IPS-NIHi7 (cell line): Measurements from ENCODE around the gene CDH13.

ENCODE experiments used
- DNase-seq: peaks from one replicate; pipeline ENCODE4 v3.0.0; 2012; ENCODE audit warnings: mixed read lengths; ENCODE audit errors: extremely low spot score

Gene CDH13

GRCh38 chr16:82652826-82653225 lies 26.1 kb downstream of the CDH13 start:
- DNase-seq, result no peak

DNA sequence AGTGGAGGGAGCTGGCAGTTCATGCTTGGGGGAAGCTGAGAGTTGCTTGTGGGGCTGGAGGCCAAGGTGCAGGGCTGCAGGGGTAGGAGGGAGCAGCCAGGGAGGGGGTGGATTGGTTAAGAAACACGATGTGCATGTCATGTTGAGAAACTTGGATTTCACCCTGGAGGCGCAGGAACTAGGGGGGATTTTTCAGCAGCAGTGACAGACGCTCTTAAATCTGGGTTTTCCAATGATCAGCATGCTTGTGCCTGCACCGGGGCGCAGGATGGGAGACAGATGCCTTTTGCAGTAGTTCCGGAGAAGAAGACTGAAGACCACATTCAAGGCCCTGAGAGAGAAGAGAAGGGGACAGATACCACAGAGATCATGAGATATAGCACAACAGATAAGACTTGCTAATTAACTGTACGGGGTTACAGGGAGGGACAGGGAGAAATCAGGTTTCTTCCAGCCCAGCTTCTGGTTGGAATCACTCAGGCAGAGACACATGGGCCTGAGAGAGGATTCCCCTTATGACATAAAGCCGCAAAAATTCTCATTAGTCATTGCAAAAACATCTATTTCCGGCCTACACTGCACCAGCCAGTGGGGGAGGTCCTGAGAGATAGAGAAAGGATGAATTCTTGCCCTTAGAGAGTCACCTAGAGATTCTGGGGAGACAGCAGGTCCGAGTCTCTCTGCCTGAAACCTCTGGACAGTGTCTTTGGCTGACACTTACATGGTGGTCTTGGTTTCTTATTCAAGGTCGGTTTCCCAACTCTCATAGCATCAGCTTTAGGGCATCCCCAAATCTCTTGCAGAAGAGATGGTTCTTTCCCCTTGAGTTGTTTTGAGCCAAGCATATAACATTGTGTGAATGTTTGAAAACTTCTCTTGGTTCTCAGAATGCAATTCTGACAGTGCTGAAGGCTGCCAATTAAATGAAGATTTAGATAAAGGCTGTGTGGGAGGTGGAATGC lies 27.1 kb downstream of the CDH13 start:
- DNase-seq, result peak; percentile 34

- no peak for DNase-seq
These were observed 28.4 kb downstream of the CDH13 start for GRCh38 chr16:82655072-82655714.

DNA sequence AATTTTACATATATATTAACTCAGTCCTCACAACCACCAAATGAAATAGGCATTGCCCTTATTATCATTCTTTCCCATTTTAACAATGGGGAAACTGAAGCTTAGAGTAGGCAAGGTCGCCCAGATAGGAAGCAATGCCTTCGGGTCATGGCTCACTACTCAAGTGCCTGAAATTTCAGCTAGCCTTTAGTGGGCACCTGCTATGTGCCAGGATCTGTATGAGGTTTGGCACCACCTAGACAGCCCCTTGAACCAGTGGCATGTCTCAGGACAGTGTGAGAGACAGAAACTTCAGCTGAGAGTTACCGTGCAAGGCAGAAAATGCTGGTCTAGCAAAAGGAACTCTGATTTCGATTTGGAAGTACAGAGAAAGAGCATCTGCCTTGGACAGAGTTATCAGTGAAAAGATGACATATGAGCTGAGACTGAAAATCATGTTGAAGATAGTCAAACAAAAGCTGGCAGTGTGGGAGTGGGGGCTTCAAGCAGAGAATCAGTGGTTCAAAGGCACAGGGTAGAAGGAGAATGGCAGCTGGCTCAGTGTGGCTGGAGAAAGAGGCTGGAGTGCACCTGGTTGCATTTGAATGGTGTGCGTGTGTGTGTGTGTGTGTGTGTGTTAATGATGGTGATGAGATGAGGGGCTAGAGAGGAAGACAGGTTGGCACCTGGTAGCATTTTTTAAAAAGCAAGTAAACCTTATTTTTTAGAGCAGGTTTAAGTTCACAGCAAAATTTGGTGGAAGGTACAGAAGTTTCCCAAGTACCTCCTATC lies 29.1 kb downstream of the CDH13 start:
- no peak for DNase-seq

- DNase-seq, result no peak
These were observed 30.5 kb downstream of the CDH13 start for GRCh38 chr16:82657239-82657638.

DNA sequence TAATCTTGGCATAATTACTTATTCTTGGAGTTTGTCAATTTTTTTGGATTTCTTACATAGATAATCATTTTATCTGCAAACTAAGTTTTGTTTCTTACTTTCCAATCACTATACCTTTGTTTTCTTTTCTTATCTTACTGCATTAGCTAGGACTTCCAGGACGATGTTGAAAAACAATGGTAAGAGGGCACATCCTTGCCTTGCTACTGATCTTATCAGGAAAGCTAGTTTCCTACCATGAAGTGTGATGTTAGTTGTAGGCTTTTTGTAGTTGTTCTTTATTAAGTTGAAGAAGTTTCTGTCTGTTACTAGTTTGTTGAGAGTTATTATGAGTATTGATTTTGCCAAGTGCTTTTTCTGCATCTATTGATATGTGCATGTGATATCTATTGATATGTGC lies 31.0 kb downstream of the CDH13 start:
- DNase-seq, result no peak

GRCh38 chr16:82658796-82659195 lies 32.0 kb downstream of the CDH13 start:
- DNase-seq, result no peak

- no peak for DNase-seq
These were observed 33.4 kb downstream of the CDH13 start for GRCh38 chr16:82660075-82660645.

DNA sequence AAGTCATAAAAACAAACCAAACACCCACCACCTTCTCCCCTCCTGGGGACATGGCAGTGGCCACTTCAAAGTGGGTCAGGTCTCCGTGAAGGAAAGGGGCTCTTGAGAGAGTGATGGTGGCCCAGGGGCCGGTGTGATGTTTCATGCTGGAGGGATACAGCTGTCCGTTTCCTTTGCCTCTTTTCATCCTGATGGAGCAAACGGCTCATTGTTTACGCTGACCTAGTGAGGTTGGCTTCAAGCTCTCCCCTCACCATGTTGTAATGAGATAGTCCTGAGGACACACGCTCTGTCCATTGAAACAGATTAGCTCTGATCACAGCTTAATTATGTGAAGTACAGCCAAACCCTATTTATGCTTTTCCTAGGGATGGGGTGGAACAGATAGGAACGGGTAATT lies 34.2 kb downstream of the CDH13 start:
- no peak for DNase-seq

DNA sequence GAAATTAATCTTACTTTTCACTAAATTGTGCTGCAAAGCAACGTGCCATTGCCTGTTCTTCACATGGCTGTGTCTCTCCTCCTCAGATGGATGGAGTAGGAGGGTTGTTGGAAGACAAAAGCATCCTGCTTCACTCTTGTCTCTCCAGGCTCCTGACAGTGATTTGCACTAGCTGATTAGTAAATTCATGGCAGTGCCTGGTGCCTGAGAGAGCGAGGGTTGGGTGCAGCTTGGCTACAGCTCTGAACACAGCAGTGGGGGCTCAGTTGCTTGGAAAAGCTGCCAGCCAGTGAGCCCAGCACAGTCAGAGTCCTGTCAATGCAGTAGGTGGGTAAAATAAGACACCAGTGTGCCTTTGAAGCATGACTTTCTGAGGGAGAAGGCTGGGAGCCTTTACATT lies 37.4 kb downstream of the CDH13 start:
- DNase-seq, result no peak

- no peak for DNase-seq
These were observed 38.3 kb downstream of the CDH13 start for GRCh38 chr16:82665025-82665424.

DNA sequence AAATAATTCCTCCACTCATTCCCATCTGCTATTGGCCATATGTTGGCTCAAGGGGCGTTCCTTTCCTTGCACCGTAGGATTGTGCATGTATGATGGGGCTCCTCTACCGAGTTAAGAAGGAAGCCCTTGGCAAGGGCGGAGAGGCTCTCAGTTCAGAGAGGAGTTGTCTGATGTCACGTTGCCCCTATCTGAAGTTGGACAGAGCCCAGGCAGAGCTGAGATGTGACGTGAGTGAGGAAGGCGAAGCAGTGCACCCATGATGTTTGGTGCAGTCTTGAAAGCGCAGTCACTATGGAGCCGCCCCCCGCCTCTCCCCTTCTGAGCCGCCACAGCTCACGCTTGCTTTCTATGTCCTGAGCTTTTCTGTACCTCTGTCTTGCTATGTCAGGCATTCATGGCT lies 40.7 kb downstream of the CDH13 start:
- no peak for DNase-seq

GRCh38 chr16:82668094-82668493 lies 41.3 kb downstream of the CDH13 start:
- DNase-seq, result no peak

- DNase-seq, result peak; percentile 30
These were observed 45.0 kb downstream of the CDH13 start for GRCh38 chr16:82671741-82672140.

GRCh38 chr16:82672676-82673075 lies 45.9 kb downstream of the CDH13 start:
- no peak for DNase-seq

DNA sequence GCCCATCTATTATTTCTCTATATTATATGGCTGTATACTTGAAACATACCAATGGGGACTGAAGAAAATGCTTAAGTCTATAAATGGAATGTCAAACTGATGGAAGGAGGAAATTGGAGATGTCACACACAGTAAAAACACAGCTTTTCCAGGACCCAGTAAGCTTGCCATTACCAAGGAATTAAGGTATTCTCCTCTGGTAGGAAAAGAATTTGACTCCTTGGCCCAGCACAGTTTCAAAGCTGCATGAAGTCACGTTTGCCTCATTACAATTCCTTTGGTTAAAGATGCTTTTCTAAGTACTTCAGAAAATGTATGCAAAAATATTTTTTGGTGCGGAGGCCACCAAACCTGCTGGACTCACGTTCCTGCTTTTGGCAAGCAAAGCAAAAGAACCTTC lies 48.5 kb downstream of the CDH13 start:
- DNase-seq, result no peak

- peak; percentile 13 for DNase-seq
These were observed 54.8 kb downstream of the CDH13 start for GRCh38 chr16:82681592-82681991.

- DNase-seq, result no peak
These were observed 56.0 kb downstream of the CDH13 start for GRCh38 chr16:82682767-82683166.

- no peak for DNase-seq
These were observed 57.5 kb downstream of the CDH13 start for GRCh38 chr16:82684256-82684655.

GRCh38 chr16:82685526-82685925 lies 58.8 kb downstream of the CDH13 start:
- DNase-seq, result no peak

GRCh38 chr16:82694239-82694874 lies 67.6 kb downstream of the CDH13 start:
- DNase-seq, result no peak

DNA sequence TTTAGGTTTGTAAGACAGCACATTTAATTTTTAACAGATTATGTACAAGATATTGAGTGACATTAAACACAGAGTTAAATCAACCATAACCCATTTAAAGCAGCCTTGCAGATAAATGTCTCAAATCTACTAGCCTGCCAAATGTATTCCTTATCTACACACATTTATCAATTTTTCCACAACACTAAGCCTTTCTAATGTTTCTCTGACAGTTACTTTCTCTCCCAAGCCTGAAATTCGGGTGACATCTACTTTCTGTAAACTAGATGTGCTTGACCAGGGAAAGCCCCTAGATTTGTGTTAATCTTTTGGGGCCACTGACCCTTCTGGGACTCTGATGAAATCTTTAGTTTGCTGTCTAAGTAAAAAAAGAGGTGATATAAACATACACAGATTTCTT lies 69.0 kb downstream of the CDH13 start:
- DNase-seq, result no peak
